ENCODE data around the gene MAGEA2. TPM values are rescaled to one million over a fixed set of nuclear protein-coding genes. Genes with fewer than 3 reads are reported as not detected.
"Not testable (repeated sequence)": the region's sequence is repeated elsewhere in the genome, so short reads cannot be mapped to it uniquely, and the experiment has no call there.

MAGEA2 gene
- total RNA-seq, 1 experiment from 2014 or later = 14.8 TPM

DNA sequence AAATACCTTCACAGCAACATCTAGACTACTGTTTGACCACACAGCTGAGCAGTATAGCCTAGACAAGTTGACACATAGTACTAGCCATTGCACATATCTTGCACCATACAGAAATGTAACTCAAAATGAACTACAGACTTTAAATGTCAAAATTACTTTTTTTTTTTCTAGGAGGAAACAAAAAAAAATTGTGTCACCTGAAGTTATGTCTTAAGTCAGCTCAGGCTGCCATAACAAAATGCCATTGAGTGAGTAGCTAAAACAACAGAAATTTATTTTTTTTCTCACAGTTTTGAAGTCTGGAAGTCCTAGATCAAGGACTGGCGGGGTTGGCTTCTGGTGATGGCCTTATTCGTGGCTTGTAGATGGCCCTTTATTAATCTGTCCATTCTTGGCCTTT, 44.5 kb downstream of the MAGEA2 start, which contains the start of gene CSAG2:
Gene CSAG2 (minus strand): TSS at position 101 of the 400 bp plus-strand sequence. CDS start 161 bp downstream, outside the sequence.
- DNase-seq (ENCODE audit: low read depth) = not testable (repeated sequence)

DNA sequence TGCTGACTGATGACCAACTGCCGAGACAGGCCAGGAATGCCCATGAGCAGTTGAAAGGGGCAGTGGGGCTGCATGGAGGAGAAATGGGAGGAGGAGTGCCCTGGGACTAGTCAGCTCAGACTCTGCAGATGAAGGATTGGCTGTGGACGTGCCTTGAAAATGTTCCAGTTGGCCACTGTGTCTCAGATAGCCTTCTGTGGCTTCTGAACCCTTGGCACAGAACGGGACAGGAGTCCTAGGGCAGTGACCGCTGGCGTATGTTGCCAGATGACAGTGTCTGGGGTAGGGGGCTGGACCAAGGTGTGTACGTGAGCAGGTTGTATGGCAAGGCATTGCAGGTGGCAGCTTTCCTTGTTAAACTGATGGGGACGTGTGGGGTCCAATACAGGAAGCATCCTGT, 47.1 kb downstream of the MAGEA2 start:
- DNase-seq (ENCODE audit: low read depth) = not testable (repeated sequence)

DNA sequence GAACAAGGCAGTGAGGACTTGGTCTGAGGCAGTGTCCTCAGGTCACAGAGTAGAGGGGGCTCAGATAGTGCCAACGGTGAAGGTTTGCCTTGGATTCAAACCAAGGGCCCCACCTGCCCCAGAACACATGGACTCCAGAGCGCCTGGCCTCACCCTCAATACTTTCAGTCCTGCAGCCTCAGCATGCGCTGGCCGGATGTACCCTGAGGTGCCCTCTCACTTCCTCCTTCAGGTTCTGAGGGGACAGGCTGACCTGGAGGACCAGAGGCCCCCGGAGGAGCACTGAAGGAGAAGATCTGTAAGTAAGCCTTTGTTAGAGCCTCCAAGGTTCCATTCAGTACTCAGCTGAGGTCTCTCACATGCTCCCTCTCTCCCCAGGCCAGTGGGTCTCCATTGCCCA, 53.3 kb downstream of the MAGEA2 start:
- DNase-seq (ENCODE audit: low read depth) = not testable (repeated sequence)

Other genes with a start within 250 kb of the MAGEA2 start
- gene GABRQ, start 115.9 kb downstream of the MAGEA2 start, total RNA-seq (2014; rRNA removed; shearing (Covaris generic)) = 0.63 and 1.3 TPM in 2 replicates
- 116 and 128 TPM in 2 replicates for gene MAGEA3, start 55.0 kb downstream of the MAGEA2 start, total RNA-seq (2014; rRNA removed; shearing (Covaris generic))
- not detected in 2 replicates for gene CSAG2, start 44.6 kb downstream of the MAGEA2 start, total RNA-seq (2014; rRNA removed; shearing (Covaris generic))
- 45.1 and 48.6 TPM in 2 replicates for gene MAGEA2B, start 39.2 kb downstream of the MAGEA2 start, total RNA-seq (2014; rRNA removed; shearing (Covaris generic))
- gene CSAG1, start 20.1 kb downstream of the MAGEA2 start, total RNA-seq (2014; rRNA removed; shearing (Covaris generic)) = 12.9 and 20.9 TPM in 2 replicates
- 53.0 and 60.6 TPM in 2 replicates for gene MAGEA12, start 20.1 kb downstream of the MAGEA2 start, total RNA-seq (2014; rRNA removed; shearing (Covaris generic))
- gene CSAG3, start 5.4 kb upstream of the MAGEA2 start, total RNA-seq (2014; rRNA removed; shearing (Covaris generic)) = 0.21 and 2.2 TPM in 2 replicates
- gene MAGEA6, start 15.8 kb upstream of the MAGEA2 start, total RNA-seq (2014; rRNA removed; shearing (Covaris generic)) = 115 and 118 TPM in 2 replicates
- gene CETN2, start 76.9 kb upstream of the MAGEA2 start, total RNA-seq (2014; rRNA removed; shearing (Covaris generic)) = 38.2 and 45.0 TPM in 2 replicates
- 11.5 TPM in 2 replicates for gene NSDHL, start 77.2 kb upstream of the MAGEA2 start, total RNA-seq (2014; rRNA removed; shearing (Covaris generic))
- gene ZNF185, start 144.2 kb upstream of the MAGEA2 start, total RNA-seq (2014; rRNA removed; shearing (Covaris generic)) = 3.6 and 4.0 TPM in 2 replicates
- gene PNMA5, start 240.3 kb upstream of the MAGEA2 start, total RNA-seq (2014; rRNA removed; shearing (Covaris generic)) = not detected in 2 replicates